GM10248 (cell line): Measurements from ENCODE around the gene SMYD1.
"Not testable (repeated sequence)": the region's sequence is repeated elsewhere in the genome, so short reads cannot be mapped to it uniquely, and the experiment has no call there.

Experiments used
- CTCF ChIA-PET: fragments of 300-600 bp; sonication (Branson Sonifier 250); formaldehyde crosslinking; extraction: SDS; loops from one replicate; lab custom pipeline; 2021; ENCODE audit warnings: antibody characterized with exemption; lab: Yijun Ruan, JAX
- POLR2A ChIA-PET: fragments of 350-650 bp; sonication (Branson Sonifier 250); formaldehyde crosslinking; extraction: SDS; loops from one replicate; lab custom pipeline; 2020; ENCODE audit warnings: antibody characterized with exemption; lab: Yijun Ruan, JAX
- DNase-seq: peaks from one replicate; pipeline ENCODE4 v3.0.0; 2012; ENCODE audit errors: extremely low spot score
- TF ChIP-seq, protein P1 (sequence below): IDR thresholded peaks from 2 replicates; pipeline ENCODE4 v1.5.1; 2012; ENCODE audit warnings: mild to moderate bottlenecking, low read depth; ENCODE audit errors: extremely low read depth, missing control alignments, control extremely low read depth

The SMYD1 gene

DNA sequence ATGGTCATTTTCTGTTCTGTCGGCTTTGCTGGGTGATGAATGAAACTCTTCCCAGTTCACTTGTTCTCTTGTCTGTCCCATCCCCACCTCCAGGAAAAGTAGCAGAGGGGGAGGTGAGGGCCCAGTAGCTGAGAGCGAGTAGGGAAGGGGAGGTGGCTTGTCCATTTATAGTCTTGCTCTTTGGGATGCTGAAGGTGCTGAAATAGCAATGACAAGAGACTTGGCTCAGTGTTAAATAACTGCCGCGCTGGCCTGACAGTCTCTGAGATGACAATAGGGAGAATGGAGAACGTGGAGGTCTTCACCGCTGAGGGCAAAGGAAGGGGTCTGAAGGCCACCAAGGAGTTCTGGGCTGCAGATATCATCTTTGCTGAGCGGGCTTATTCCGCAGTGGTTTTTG is at the start of gene SMYD1:
Gene SMYD1 (plus strand): TSS at position 228 of the 400 bp plus-strand sequence. CDS start 40 bp downstream, at position 268.
- no peak for DNase-seq
- TF ChIP-seq, protein P1, sequence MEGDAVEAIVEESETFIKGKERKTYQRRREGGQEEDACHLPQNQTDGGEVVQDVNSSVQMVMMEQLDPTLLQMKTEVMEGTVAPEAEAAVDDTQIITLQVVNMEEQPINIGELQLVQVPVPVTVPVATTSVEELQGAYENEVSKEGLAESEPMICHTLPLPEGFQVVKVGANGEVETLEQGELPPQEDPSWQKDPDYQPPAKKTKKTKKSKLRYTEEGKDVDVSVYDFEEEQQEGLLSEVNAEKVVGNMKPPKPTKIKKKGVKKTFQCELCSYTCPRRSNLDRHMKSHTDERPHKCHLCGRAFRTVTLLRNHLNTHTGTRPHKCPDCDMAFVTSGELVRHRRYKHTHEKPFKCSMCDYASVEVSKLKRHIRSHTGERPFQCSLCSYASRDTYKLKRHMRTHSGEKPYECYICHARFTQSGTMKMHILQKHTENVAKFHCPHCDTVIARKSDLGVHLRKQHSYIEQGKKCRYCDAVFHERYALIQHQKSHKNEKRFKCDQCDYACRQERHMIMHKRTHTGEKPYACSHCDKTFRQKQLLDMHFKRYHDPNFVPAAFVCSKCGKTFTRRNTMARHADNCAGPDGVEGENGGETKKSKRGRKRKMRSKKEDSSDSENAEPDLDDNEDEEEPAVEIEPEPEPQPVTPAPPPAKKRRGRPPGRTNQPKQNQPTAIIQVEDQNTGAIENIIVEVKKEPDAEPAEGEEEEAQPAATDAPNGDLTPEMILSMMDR, result no peak
- CTCF ChIA-PET, result no interaction called here
- POLR2A ChIA-PET, result no interaction called here

- CTCF ChIA-PET, result interaction anchor here (0.7 to 1.8 kb wide), 3 partner anchors 8 to 43 kb away, joined by 3 to 7 read pairs (median 5); no protein-coding TSS in a partner anchor
- DNase-seq, POLR2A ChIA-PET: not testable (repeated sequence)
Measured at GRCh38 chr2:88018077-88018805, 49.4 kb upstream of the SMYD1 start.

DNA sequence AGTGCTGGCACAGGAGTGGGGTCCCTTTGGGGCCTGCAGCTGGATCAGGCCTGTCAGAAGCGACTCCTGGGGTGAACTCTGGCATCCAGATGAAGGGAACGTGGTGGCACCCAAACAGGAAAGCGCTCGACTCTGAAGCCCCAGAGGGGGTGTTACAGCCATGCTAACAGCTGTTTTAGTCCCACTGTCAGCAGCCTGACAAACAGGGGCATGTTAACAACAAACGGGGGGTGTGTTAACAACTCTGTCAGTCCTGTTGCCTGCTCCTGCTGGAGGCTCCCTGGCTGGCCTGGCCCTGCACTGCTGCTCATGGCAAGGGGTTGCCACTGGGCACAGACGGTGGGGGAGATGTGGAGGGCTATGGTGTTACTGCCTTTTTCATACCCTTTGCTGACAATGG is 48.7 kb upstream of the SMYD1 start:
- CTCF ChIA-PET, result interaction anchor here (0.7 to 1.7 kb wide), 2 partner anchors 9 to 17 kb away, joined by 3 to 7 read pairs; no protein-coding TSS in a partner anchor
- TF ChIP-seq, protein P1, result no peak
- POLR2A ChIA-PET, result no interaction called here
- DNase-seq, result no peak

GRCh38 chr2:88019985-88020384 is 47.6 kb upstream of the SMYD1 start:
- TF ChIP-seq, protein P1, result no peak
- no peak for DNase-seq
- ChIA-PET CTCF (interaction anchor here (1.0 to 1.3 kb wide), 2 partner anchors 17 to 18 kb away, joined by 3 to 4 read pairs; no protein-coding TSS in a partner anchor), POLR2A (no interaction called here)

DNA sequence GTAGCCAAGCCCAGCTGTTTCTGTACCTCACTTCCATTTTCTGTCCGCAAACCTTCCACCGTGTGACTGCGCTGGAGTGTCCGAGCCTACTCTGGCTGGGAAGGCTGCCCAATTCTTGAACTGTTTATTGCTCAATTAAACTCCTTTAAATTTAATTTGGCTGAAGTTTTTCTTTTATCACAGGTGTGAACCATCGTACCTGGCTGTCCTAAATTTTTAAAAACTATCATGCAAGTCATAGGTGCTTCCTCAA is 45.0 kb upstream of the SMYD1 start:
- ChIA-PET POLR2A (no interaction called here), CTCF (no interaction called here)
- TF ChIP-seq, protein P1, result no peak
- DNase-seq, result no peak

- TF ChIP-seq, protein P1, result no peak
- ChIA-PET POLR2A (no interaction called here), CTCF (interaction anchor here (1.0 kb wide), 1 partner anchor 23 kb away, joined by 3 read pairs; no protein-coding TSS in a partner anchor)
- no peak for DNase-seq
Measured at GRCh38 chr2:88024509-88024908, 43.1 kb upstream of the SMYD1 start.

- ChIA-PET POLR2A (no interaction called here), CTCF (interaction anchor here (0.8 to 1.8 kb wide), 5 partner anchors 8 to 33 kb away, joined by 3 to 5 read pairs (median 4); no protein-coding TSS in a partner anchor)
Measured at GRCh38 chr2:88027697-88028389, 39.8 kb upstream of the SMYD1 start.

More at GRCh38 chr2:88027697-88028389, 39.8 kb upstream of the SMYD1 start:
- TF ChIP-seq, protein P1, result no peak
- no peak for DNase-seq
